Stimulated activated memory B cell treated with anti-CD40 and anti-IgM and Interleukin-4, amounts not matched to agents 10 μg/mL and 1 μg/mL and 100 μg/mL, for 72 hours (primary cell): ENCODE measurements around the gene ATAD5.

Experiments
- ATAC-seq: fragments of 150-1000 bp; cut with Tn5 transposase; 2 replicates; pipeline ENCODE4 v1.10.0; 2021
- H3K27ac Mint-ChIP-seq: one replicate; pipeline ENCODE4 v1.8.0; 2022; ENCODE audit warnings: mild to moderate bottlenecking, mixed read lengths
- H3K27me3 Mint-ChIP-seq: one replicate; pipeline ENCODE4 v1.8.0; 2022; ENCODE audit warnings: mixed read lengths
- H3K36me3 Mint-ChIP-seq: one replicate; pipeline ENCODE4 v1.8.0; 2022; ENCODE audit warnings: mixed read lengths
- H3K4me1 Mint-ChIP-seq: one replicate; pipeline ENCODE4 v1.8.0; 2022; ENCODE audit warnings: mixed read lengths
- H3K4me3 Mint-ChIP-seq: one replicate; pipeline ENCODE4 v1.8.0; 2022; ENCODE audit warnings: mild to moderate bottlenecking, moderate library complexity, mixed read lengths
- H3K9me3 Mint-ChIP-seq: one replicate; pipeline ENCODE4 v1.8.0; 2022; ENCODE audit warnings: mixed read lengths

The ATAD5 gene

GRCh38 chr17:30942308-30943079 is 110.7 kb downstream of the ATAD5 start:
- H3K36me3 Mint-ChIP-seq = peaks cover 53% of the 10 kb centered on the region
- no peak overlapping the region for H3K4me3 Mint-ChIP-seq
- peaks cover 7% of the 10 kb centered on the region for H3K4me1 Mint-ChIP-seq
- H3K9me3 Mint-ChIP-seq = no peaks in the 10 kb centered on the region
- no peak overlapping the region for H3K27ac Mint-ChIP-seq
- ATAC-seq = no peak
- H3K27me3 Mint-ChIP-seq = no peaks in the 10 kb centered on the region
